ENCODE results near the gene ATG7. TPM values are rescaled to one million over a fixed set of nuclear protein-coding genes. Genes with fewer than 3 reads are reported as not detected.
A peak's percentile ranks its signal among the peaks of the same experiment; 100 is the strongest.
"Not testable (repeated sequence)": the region's sequence is repeated elsewhere in the genome, so short reads cannot be mapped to it uniquely, and the experiment has no call there.

The ATG7 gene
- total RNA-seq, 4 donors from 2014 or later = 31.3 to 67.7 (median 51.3) TPM

- Histone ChIP-seq H3K9me3 (no peaks in the 10 kb centered on the region), H3K36me3 (no peaks in the 10 kb centered on the region), H3K27ac (peak overlapping the region in 3 of 4 donors; percentile 5 to 48 (median 24)), H3K4me3 (no peak overlapping the region), H3K4me1 (peaks cover 9 to 56% (median 16%) of the 10 kb centered on the region in 3 donors), H3K27me3 (no peaks in the 10 kb centered on the region)
- DNase-seq = no peak
- 60 to 65% methylated on average over 2 of the region's 3 CpGs for WGBS, 2 donors
- no peak for TF ChIP-seq CTCF (IDR thresholded peaks at IDR 0.05)
- no peak for TF ChIP-seq POLR2A (IDR thresholded peaks at IDR 0.05)
- intact Hi-C loops (cut with DNase I) = no loop called here
These were observed 209.4 kb downstream of the ATG7 start for GRCh38 chr3:11481556-11481955.

DNA sequence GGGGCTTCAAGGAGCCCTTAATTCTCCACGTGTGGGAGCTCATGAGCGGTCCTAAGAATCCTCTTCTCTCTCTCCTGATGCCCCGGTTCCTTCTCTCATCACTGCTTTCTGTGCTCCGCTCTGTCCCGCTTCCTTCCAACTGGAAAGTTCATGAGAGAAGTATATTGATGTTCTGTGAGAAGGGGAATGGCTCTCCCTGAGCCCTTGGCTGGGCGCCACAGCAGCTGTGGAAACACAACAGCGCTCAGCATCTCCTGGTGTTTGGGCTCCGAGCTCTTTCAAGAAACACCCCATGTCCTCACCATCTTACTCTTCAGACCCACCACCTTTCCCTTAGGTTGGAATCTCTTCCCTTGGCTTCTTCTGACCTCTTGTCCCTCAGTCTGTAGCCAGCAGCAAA, 209.8 kb downstream of the ATG7 start:
- no peaks in the 10 kb centered on the region for H3K36me3 ChIP-seq
- TF ChIP-seq POLR2A (IDR thresholded peaks at IDR 0.05) (no peak), CTCF (IDR thresholded peaks at IDR 0.05) (no peak)
- DNase-seq = no peak
- H3K4me1 ChIP-seq = peaks cover 9 to 51% (median 13%) of the 10 kb centered on the region in 3 donors
- H3K9me3 ChIP-seq = no peaks in the 10 kb centered on the region
- intact Hi-C loops (cut with DNase I) = no loop called here
- WGBS, 2 donors = 72 to 80% methylated on average over 7 to 8 of the region's 8 CpGs
- H3K27ac ChIP-seq = peak overlapping the region in 3 of 4 donors; percentile 5 to 48 (median 24)
- no peak overlapping the region for H3K4me3 ChIP-seq
- H3K27me3 ChIP-seq = no peaks in the 10 kb centered on the region

GRCh38 chr3:11488356-11488755, 216.2 kb downstream of the ATG7 start:
- H3K27me3 ChIP-seq; intact Hi-C loops (cut with DNase I); DNase-seq; H3K4me1 ChIP-seq; H3K36me3 ChIP-seq; H3K4me3 ChIP-seq; H3K27ac ChIP-seq; H3K9me3 ChIP-seq: not testable (repeated sequence)
- 97 to 99% methylated on average over 15 to 17 of the region's 42 CpGs for WGBS, 2 donors

GRCh38 chr3:11494131-11494916, 222.1 kb downstream of the ATG7 start:
- Histone ChIP-seq H3K36me3 (no peaks in the 10 kb centered on the region), H3K4me3 (no peak overlapping the region), H3K4me1 (peaks cover 0 to 17% (median 11%) of the 10 kb centered on the region in 3 donors), H3K27ac (no peak overlapping the region), H3K9me3 (no peaks in the 10 kb centered on the region), H3K27me3 (no peaks in the 10 kb centered on the region)
- no peak for DNase-seq
- TF ChIP-seq POLR2A (IDR thresholded peaks at IDR 0.05) (no peak), CTCF (IDR thresholded peaks at IDR 0.05) (no peak)
- WGBS, 2 donors = 92 to 93% methylated on average over 6 of the region's 6 CpGs
- intact Hi-C loops (cut with DNase I) = no loop called here

DNA sequence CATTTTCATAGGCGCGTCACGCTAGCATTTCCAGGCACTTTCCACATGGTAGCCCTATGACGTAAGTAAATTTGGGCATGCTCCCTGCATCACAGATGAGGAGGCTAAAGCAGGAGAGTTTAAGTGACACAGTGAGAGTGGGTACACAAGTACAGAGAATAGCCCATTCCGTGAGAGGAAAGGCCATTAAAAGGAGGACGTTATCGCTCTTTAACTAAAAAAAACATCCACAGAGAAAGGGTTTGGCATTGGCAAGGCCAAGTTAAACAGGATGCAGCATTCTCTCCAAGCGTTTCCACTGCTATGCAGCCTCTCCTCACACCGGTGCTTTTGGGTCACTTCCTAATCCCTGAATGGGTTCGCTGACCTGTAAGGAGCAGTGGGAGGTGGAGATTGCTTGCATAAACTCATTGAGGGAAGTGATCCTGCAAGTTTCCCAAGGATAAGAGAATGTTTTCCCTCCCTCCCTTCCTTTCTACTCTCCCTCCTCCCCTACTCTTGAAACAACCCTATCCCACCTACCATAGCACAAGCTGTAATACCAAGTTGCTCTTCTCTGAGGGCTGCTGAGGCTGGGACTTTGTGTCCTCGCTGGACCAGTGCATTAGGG, 223.9 kb downstream of the ATG7 start:
- Histone ChIP-seq H3K36me3 (no peaks in the 10 kb centered on the region), H3K27me3 (no peaks in the 10 kb centered on the region), H3K4me3 (no peak overlapping the region), H3K27ac (peak overlapping the region in 2 of 4 donors; percentile 36 to 68), H3K4me1 (peaks cover 0 to 20% (median 12%) of the 10 kb centered on the region in 3 donors), H3K9me3 (no peaks in the 10 kb centered on the region)
- intact Hi-C loops (cut with DNase I) = no loop called here
- no peak for DNase-seq
- 80 to 85% methylated on average over 11 of the region's 11 CpGs for WGBS, 2 donors
- TF ChIP-seq CTCF (IDR thresholded peaks at IDR 0.05) (no peak), POLR2A (IDR thresholded peaks at IDR 0.05) (no peak)
